Stromal cell of bone marrow (primary cell): ENCODE measurements around the gene DNAJC8.

Experiments
- DNase-seq: peaks from one replicate; pipeline ENCODE4 v3.0.0-alpha.2; 2012; ENCODE audit warnings: low read depth

Gene DNAJC8

DNA sequence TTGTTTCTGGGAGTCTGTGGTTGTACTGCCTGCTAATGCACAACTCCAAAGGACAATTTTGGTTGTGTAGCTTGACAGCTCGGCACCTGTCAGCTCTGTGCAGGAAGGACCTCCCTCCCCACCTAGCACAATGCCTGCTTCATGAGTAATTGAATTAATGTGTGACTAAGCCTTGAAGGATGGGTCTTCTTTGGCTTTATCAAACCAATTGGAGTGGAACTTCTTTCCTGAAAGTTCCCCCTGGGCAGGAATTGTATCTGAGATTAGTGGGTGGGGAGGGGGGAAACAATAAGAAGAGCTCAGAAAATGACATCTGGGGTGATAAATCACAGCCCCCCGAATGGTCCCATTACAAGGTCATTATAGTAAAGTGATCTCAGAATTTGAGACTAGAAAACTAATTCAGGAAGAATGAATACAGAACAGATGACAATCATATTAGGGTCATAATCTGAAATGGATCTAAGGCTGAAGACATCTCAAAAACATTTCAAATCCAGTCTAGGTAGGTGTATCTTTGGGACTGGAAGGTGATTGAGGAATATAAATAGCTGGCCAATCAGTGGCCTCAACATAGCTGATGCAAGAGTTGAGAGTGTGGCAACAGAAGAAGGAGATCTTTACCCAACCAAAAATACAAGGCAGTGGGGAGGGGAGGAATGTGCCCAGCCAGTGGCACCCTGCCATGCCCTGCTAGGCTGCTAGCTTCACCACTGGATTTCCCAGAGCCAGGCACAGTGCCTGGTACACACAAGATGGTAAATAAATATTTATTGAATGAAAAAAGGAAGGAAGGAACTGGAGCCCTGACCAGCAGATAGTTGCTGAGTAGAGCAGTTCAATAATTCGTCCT is 16.4 kb upstream of the DNAJC8 start:
- no peak for DNase-seq

GRCh38 chr1:28248273-28249012 is 15.6 kb upstream of the DNAJC8 start:
- DNase-seq = peak; percentile 65

DNA sequence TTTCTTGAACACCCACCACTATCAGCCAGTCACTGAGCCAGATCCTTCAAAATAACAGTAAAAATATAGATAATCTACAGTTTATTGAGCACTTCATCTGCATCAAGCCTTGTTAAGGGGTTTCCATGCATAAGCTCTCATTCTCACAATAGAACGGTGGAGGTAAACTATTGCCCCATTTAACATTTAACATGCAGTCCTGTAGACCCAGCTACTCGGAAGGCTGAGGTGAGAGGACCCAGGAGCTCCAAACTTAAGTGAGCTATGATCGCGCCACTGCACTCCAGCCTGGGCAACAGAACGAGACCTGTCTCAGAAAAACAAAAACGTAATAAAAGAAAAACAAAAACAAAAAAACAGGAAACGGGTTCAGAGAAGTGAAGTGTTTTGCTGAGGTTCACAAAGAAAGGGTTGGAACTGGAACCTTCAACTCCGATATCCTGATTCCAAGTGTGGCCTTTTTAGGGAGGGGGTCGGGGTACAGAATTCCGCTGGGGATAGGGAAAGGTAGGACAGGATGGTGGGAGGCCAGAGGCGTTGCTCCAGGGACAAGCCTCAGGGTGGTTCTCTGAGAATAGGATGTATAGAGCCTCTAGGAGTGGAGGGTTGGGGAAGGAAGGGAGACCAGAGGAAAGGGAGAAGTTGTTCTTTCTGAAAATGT is 14.9 kb upstream of the DNAJC8 start:
- DNase-seq = no peak

GRCh38 chr1:28246427-28246832 is 13.6 kb upstream of the DNAJC8 start:
- DNase-seq = no peak

- DNase-seq = no peak
Measured at GRCh38 chr1:28244549-28245251, 11.9 kb upstream of the DNAJC8 start.

- DNase-seq = no peak
Measured at GRCh38 chr1:28243685-28244311, 11.0 kb upstream of the DNAJC8 start.

DNA sequence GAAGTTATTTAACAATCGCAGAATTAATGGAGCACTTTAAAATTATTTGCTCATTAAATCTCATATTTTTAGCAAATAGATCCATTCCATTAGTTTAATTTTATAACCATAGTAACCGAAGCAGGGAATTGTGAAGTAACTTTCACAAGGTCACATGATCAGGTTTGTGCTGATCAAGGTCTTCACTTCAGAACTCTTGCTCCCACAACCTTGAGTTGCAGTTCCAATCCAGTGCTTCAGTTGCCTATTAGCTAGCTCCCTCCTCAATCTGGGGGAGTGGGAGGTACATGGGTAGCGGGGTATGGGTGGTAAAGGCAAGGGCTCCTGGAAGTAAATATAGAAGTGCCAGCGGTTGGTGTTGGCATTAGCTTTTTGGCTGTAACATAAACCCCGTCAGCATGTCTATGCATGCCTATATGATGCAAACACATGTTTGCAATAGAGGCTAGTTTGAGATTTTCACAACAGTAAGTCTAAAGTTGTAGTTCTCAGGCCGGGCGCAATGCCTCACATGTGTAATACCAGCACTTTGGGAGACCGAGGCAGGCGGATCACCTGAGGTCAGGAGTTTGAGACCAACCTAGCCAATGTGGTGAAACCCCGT is 8.9 kb upstream of the DNAJC8 start:
- DNase-seq = no peak

DNA sequence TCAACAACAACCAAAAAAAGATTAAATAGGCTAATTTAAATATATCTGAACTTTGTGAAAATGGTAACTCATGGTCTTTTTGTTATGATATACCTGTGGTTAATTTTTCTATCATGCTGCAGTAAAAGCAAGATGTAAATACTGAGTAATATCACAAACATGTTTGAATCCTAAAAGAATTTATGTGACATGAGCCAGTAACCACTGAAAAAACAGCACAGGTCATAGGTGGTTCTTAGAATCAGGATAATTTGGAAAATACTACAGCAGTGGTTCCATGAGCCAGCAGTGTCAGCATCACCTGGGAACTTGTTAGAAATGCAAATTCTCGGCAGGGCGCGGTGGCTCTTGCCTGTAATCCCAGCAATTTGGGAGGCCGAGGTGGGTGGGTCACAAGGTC is 7.2 kb upstream of the DNAJC8 start:
- no peak for DNase-seq

- no peak for DNase-seq
Measured at GRCh38 chr1:28239004-28239403, 6.2 kb upstream of the DNAJC8 start.

DNA sequence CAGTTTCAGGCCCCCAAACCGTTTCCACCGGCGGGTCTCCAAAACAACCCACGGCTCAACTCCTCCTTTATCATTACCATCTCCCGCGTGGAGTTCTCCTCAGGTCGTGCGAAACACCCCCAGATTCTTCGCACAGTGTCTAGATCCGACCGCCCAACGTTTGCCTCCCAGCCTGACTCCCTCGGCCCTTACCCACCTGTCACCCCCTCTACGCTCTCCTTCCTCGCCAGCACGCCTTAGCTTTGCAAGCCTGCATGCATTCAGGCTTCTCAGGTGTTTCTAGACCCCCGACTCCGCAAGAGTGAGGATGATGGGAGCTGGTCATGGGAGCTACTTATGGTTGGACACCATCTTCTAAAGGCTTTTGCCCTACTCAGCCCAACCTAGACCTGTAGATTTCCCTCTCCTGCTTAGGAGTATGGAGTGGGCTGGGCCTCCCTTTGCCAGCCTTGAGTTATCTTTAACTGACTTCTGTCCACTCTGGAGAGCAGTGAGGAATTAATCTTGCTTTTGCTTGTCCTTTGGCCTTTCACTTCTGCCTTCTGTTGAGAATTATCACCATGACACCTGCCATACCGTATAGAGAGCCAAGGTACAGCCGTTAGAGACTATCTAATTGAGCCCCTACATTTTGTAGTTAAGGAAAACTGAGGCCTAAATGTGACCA is 4.0 kb upstream of the DNAJC8 start:
- no peak for DNase-seq

DNA sequence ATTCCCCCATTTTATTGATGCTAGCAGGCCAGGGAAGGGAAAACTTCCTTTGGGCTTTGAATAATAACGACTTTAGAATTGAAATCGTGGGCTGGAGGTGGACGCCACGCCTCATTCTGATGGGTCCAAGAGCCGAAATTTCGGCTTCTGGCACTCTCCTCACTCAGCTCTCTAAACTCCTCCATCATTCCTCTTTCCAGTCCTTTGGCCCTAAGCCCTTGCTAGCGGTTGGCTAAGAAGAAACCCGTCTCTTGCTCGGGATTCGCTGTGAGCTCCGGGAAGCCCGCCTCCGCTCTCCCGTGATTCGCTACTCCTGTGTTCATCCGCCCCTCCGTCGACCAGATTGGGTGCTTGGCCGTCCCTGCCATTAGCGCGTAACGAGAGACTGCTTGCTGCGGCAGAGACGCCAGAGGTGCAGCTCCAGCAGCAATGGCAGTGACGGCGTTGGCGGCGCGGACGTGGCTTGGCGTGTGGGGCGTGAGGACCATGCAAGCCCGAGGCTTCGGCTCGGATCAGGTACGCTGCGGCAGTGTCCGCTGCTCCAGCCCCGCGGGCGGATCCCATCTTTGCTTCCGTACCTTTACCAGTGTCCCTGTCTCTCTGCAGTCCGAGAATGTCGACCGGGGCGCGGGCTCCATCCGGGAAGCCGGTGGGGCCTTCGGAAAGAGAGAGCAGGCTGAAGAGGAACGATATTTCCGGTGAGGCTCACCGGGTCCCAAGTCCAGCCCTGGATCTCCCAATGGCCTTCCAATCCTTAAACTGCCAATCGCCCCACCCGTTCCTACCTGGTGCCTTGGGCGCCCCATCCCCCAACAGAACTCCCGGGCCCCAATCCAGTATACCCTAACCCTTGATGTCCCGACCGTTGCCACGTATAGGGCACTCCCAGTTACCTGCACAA is 3.2 kb upstream of the DNAJC8 start, which contains the start of gene ATP5IF1:
TSS of gene ATP5IF1 (plus strand) at position 370 of the 901 bp plus-strand sequence. CDS start at position 430, 60 bp downstream.
- peak; percentile 98 for DNase-seq

DNA sequence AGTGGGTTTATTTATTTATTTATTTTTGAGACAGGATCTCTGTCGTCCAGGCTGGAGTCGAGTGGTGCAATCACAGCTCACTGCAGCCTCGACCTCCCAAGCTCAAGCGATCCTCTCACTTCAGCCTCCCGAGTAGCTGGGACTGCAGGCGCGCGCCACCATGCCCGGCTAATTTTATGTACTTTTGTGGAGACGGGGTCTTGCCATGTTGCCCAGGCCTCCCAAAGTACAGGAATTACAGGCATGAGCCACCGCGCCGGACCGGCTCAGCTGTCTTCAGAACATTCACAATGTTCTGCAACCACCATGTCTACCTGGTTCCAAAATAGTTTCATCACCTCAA is 406 bp upstream of the DNAJC8 start:
- no peak for DNase-seq

- no peak for DNase-seq
Measured at GRCh38 chr1:28229996-28230395, 2.8 kb downstream of the DNAJC8 start.

GRCh38 chr1:28229089-28229488 is 3.7 kb downstream of the DNAJC8 start:
- DNase-seq = no peak

DNA sequence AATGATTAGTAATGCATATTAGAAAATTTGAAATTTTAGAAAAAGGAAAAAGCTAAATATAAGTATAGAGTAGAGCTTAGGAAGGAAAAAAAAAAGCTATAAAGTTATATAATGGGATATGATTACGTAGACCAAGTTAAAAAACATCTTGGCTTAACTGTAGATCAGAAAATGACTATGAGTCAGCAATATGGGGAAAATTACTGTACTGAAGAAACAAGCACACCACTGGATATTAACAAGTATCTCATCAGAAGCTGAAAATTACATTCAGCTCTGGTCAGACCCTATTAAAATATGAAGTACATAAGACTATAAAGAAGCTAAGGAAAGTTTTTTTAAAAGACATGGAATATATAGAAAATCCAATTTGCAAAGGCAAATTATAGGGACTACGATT is 19.5 kb downstream of the DNAJC8 start:
- DNase-seq = no peak

DNA sequence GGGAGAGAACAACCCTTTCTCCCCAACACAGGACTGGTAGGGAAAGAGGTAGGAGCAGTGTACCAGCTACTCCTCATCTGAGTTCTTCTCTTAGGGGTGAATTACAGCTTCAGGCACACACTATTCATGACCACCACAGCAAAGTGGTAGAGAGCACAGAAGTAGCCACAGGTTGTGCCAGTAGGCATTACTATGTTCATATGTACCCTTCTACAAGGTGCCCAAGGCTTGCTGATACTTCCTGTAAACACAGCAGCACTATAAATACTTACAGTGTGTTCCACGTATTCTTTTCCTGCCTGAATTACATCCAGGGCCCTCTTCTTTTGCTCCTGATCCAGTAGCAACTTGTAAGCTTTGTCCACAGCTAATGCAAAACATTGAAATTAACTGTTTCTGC is 23.1 kb downstream of the DNAJC8 start:
- no peak for DNase-seq

DNA sequence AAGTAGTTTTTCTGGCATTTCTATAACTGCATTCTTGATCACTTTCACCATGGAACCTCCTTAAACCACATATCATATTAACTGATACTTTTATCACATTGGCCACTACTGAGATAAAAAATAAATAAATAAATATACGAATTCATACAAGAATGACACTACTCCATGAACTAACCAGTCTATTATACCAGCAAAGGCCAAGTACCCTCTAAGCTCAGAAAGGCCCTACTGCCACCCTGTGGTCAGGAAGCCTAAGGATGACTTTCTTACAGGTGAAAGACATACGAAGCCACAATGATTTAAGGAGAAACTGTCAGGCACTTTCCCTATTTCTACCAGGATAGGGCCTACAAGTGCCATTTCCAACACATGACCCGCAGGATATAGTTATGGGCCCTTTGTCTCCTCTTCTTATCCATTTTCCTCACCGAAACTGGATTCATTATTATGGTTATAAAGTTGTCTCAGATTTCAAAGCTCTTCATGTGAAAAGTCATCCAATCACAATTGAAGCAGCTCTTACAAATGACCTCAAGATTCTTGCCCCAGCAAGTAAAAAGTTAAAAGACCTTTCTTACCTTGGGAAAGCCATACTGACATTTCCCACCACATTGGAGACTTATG is 23.9 kb downstream of the DNAJC8 start:
- peak; percentile 47 for DNase-seq

DNA sequence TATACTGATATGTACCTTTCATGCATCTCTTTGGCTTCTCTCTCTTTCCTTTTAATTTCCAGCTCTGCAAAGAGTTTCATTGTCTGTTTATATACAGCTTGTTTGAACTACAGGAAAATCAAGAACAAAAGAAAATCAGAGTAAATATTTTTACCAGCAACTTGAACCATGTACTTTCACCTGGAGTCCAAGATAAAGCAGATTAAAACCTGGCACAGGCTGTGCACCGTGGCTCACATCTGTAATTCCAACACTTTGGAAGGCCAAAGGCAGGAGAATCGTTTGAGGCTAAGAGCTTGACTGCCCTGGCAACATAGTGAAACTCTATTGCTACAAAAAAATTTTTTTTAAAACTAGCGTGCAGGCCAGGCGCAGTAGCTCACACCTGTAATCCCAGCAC is 27.6 kb downstream of the DNAJC8 start:
- DNase-seq = no peak

DNA sequence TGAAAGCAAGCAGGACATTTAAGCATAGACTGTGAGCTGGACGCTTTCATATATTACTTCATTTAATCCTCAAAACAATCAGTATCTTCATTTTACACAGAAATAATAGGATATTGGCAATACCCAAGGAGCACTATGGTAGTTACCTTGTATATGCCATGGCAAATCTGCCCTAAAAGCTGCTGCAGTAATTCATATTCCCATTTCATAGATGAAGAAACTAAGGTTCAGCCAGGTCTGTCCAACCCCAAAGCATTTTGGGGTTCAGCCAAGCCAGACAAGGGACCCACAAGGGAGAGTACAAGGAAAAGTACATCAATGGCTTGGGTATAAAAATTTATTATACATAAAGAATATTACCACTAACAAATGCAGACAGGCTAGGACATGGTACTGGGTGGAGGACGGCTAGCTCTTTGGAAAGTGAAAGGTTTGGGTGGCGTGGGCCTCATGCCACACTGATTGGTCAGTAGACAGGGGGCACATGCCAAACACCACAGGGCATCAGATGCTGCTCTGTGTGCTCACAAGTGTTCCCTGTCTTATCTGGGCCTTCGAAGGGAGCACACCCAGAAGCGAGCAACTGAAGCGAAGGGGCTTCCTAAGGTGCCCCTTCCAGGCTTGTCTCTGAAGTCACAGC is 32.5 kb downstream of the DNAJC8 start:
- DNase-seq = no peak
